Measurements from ENCODE around the gene PRSS3.
"Not testable (repeated sequence)": the region's sequence is repeated elsewhere in the genome, so short reads cannot be mapped to it uniquely, and the experiment has no call there.

PRSS3 gene

GRCh38 chr9:33787839-33788238 lies 7.5 kb upstream of the PRSS3 start:
- FAIRE-seq: no peak

- not testable (repeated sequence) for FAIRE-seq
Observed at GRCh38 chr9:33789429-33789828, 5.9 kb upstream of the PRSS3 start.

GRCh38 chr9:33791117-33791516 lies 4.2 kb upstream of the PRSS3 start:
- FAIRE-seq: no peak

GRCh38 chr9:33793496-33793895 lies 1.9 kb upstream of the PRSS3 start:
- not testable (repeated sequence) for FAIRE-seq

- FAIRE-seq: no peak
Observed at GRCh38 chr9:33794560-33794959, 801 bp upstream of the PRSS3 start.

GRCh38 chr9:33795819-33796218 lies 458 bp downstream of the PRSS3 start:
- no peak for FAIRE-seq

GRCh38 chr9:33796679-33797078 lies 1.3 kb downstream of the PRSS3 start:
- FAIRE-seq: not testable (repeated sequence)

- FAIRE-seq: no peak
Observed at GRCh38 chr9:33797837-33798236, 2.5 kb downstream of the PRSS3 start.

- FAIRE-seq: no peak
Observed at GRCh38 chr9:33798545-33798944, 3.2 kb downstream of the PRSS3 start.

GRCh38 chr9:33799928-33800704 lies 4.8 kb downstream of the PRSS3 start:
- FAIRE-seq: no peak

- no peak for FAIRE-seq
Observed at GRCh38 chr9:33800886-33801285, 5.5 kb downstream of the PRSS3 start.

- not testable (repeated sequence) for FAIRE-seq
Observed at GRCh38 chr9:33801943-33802500, 6.7 kb downstream of the PRSS3 start.

- not testable (repeated sequence) for FAIRE-seq
Observed at GRCh38 chr9:33804196-33804595, 8.8 kb downstream of the PRSS3 start.

GRCh38 chr9:33807156-33807555 lies 11.8 kb downstream of the PRSS3 start:
- FAIRE-seq: not testable (repeated sequence)

- not testable (repeated sequence) for FAIRE-seq
Observed at GRCh38 chr9:33808979-33809322, 13.6 kb downstream of the PRSS3 start.

GRCh38 chr9:33809506-33809905 lies 14.1 kb downstream of the PRSS3 start:
- FAIRE-seq: no peak

GRCh38 chr9:33813712-33814641 lies 18.6 kb downstream of the PRSS3 start:
- peak; percentile 95 for FAIRE-seq

GRCh38 chr9:33815781-33816180 lies 20.4 kb downstream of the PRSS3 start:
- FAIRE-seq: no peak

- no peak for FAIRE-seq
Observed at GRCh38 chr9:33816327-33817252, 21.2 kb downstream of the PRSS3 start, which contains the start of gene UBE2R2. Gene UBE2R2 (plus strand): TSS chr9:33817160. CDS start chr9:33817758, 598 bp downstream.

- no peak for FAIRE-seq
Observed at GRCh38 chr9:33817327-33818166, 22.2 kb downstream of the PRSS3 start.

- FAIRE-seq: no peak
Observed at GRCh38 chr9:33818167-33818846, 22.9 kb downstream of the PRSS3 start.
